Ovary (tissue), 9 donors: ENCODE data around the gene SLC50A1. TPM values are rescaled to one million over a fixed set of nuclear protein-coding genes. Genes with fewer than 3 reads are reported as not detected.
"Not testable (repeated sequence)": the region's sequence is repeated elsewhere in the genome, so short reads cannot be mapped to it uniquely, and the experiment has no call there.

Source experiments
- DNase-seq, 5 donors: peaks; one replicate each; pipeline ENCODE4 v3.0.0-alpha.2; 2019 to 2020
- H3K27ac ChIP-seq, 2 donors: fragments of 200-600 bp; one replicate each; pipeline versions ENCODE4 v1.5.1 to v1.8.0; 2019 to 2022
- H3K27me3 ChIP-seq: fragments of 200-600 bp; one replicate; pipeline ENCODE4 v1.8.0; 2022
- H3K36me3 ChIP-seq: fragments of 200-600 bp; sonication (generic); one replicate; pipeline ENCODE4 v1.5.1; 2019
- H3K4me1 ChIP-seq: one replicate; pipeline ENCODE4 v1.8.1; 2013; ENCODE audit warnings: mild to moderate bottlenecking, moderate library complexity; ENCODE audit not compliant: insufficient read depth
- H3K4me3 ChIP-seq: fragments of 200-600 bp; sonication (generic); one replicate; pipeline ENCODE4 v1.5.1; 2017
- H3K9me3 ChIP-seq, 2 donors: fragments of 200-600 bp in 1 of 2; sonication (generic) in 1 of 2; one replicate each; pipeline versions ENCODE4 v1.5.1 to v1.8.1; 2013 to 2019; ENCODE audit warnings: mild to moderate bottlenecking in 1 of 2, moderate library complexity in 1 of 2
- EP300 ChIP-seq: sonication (generic); formaldehyde crosslinking; IDR thresholded peaks from one replicate; pipeline ENCODE4 v1.6.1; 2017; ENCODE audit warnings: antibody characterized with exemption
- POLR2A ChIP-seq: fragments of 450-650 bp; IDR thresholded peaks from one replicate; pipeline ENCODE4 v1.6.1; 2017; ENCODE audit warnings: antibody characterized with exemption, mild to moderate bottlenecking, moderate library complexity
- WGBS, 3 donors: extraction: QIAGEN DNeasy Blood & Tissue Kit in 1 of 3; methylation state at CpG; one replicate each; pipeline versions ENCODE4 v1.1.5 to v1.1.7; 2013 to 2017; 5-methylcytosine and 5-hydroxymethylcytosine counted together
- intact Hi-C, 4 donors: fragments of 100-400 bp; cut with DNase I; formaldehyde crosslinking; loops; one replicate each; pipeline versions ENCODE4 v1.11.0 to v1.15.1; 2022 to 2023
- polyA plus RNA-seq, 2 donors: library from polyadenylated mRNA; stranded (reverse); fragments of 200-250 nt in 1 of 2; fragments of 350-450 nt in 1 of 2; fragmentation: Illumina TruSeq in 1 of 2; extraction: RNeasy Lipid Tissue Mini Kit (QIAGEN cat#74804) in 1 of 2; gene quantifications; one replicate each; pipeline ENCODE4 v1.2.3, GENCODE V29; 2013 to 2014
- total RNA-seq, 7 donors: library from RNA; depleted of rRNA in 2 of 7; stranded (reverse); fragments of >200 nt in 2 of 7; fragmentation: NEBNext Ultra II Directional in 3 of 7; extraction: Animal tissue kit (Norgen Biotek cat#: 25700) in 3 of 7; gene quantifications; one replicate each; pipeline versions ENCODE4 v1.1.0 to v1.2.4, GENCODE V29; 2016 to 2023
- TF ChIP-seq, protein P1 (sequence below), 3 donors: fragments of 450-650 bp in 2 of 3; fragments of 200-600 bp in 1 of 3; IDR thresholded peaks; one replicate each; pipeline versions ENCODE4 v1.5.1 to v1.8.0; 2016 to 2022; ENCODE audit warnings: antibody characterized with exemption in 3 of 3, mild to moderate bottlenecking in 1 of 3
- donor health status: DM: no; HTN: no; CAD: no; lungs with moderate emphysema.
- donor health status: DM: no; HTN: no; CAD: no.
- donor health status: Bipolar disorder and iron deficiency.
- donor health status: DM: yes; HTN: yes; CAD: no.
- donor health status: DM: no; HTN: no; CAD: no.
- donor health status: DM: yes; HTN: yes; CAD: no.

The SLC50A1 gene
- total and polyA plus RNA-seq, 9 donors = 10.8 to 50.2 (median 19.7) TPM

GRCh38 chr1:155117610-155118009, 18.0 kb upstream of the SLC50A1 start:
- Histone ChIP-seq H3K4me3 (no peak overlapping the region), H3K27me3 (no peaks in the 10 kb centered on the region), H3K9me3 (no peaks in the 10 kb centered on the region), H3K27ac (no peak overlapping the region), H3K36me3 (no peaks in the 10 kb centered on the region), H3K4me1 (no peaks in the 10 kb centered on the region)
- intact Hi-C loops = no loop called here
- 50 to 58% (median 55%) methylated on average over 4 of the region's 4 CpGs for WGBS, 3 donors
- DNase-seq = no peak
- TF ChIP-seq POLR2A (no peak), EP300 (no peak)
- TF ChIP-seq, protein P1, sequence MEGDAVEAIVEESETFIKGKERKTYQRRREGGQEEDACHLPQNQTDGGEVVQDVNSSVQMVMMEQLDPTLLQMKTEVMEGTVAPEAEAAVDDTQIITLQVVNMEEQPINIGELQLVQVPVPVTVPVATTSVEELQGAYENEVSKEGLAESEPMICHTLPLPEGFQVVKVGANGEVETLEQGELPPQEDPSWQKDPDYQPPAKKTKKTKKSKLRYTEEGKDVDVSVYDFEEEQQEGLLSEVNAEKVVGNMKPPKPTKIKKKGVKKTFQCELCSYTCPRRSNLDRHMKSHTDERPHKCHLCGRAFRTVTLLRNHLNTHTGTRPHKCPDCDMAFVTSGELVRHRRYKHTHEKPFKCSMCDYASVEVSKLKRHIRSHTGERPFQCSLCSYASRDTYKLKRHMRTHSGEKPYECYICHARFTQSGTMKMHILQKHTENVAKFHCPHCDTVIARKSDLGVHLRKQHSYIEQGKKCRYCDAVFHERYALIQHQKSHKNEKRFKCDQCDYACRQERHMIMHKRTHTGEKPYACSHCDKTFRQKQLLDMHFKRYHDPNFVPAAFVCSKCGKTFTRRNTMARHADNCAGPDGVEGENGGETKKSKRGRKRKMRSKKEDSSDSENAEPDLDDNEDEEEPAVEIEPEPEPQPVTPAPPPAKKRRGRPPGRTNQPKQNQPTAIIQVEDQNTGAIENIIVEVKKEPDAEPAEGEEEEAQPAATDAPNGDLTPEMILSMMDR (IDR thresholded peaks at IDR 0.05) = no peak

DNA sequence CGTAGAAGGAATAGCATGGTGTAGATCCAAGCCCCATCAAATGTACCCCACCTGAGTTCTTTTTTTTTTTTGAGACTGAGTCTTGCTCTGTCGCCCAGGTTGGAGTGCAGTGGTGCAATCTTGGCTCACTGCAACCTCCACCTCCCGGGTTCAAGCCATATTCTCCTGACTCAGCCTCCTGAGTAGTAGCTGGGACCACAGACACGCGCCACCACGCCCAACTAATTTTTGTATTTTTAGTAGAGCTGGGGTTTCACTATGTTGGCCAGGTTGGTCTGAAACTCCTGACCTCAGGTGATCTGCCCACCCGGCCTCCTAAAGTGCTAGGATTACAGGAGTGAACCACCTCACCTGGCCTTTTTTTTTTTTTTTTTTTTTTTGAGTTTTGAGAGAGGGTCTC, 17.6 kb upstream of the SLC50A1 start:
- H3K4me3 ChIP-seq, DNase-seq, H3K27ac ChIP-seq, H3K27me3 ChIP-seq, H3K9me3 ChIP-seq, H3K36me3 ChIP-seq, H3K4me1 ChIP-seq, intact Hi-C loops: not testable (repeated sequence)
- WGBS, 3 donors = 83 to 92% (median 85%) methylated on average over 7 of the region's 7 CpGs

- WGBS, 3 donors = 42 to 60% (median 45%) methylated on average over 6 of the region's 6 CpGs
- intact Hi-C loops = no loop called here
- no peak overlapping the region for H3K27ac ChIP-seq
Measured at GRCh38 chr1:155120253-155120652, 15.4 kb upstream of the SLC50A1 start.

GRCh38 chr1:155121249-155121648, 14.4 kb upstream of the SLC50A1 start:
- H3K4me1 ChIP-seq = peaks cover 5% of the 10 kb centered on the region
- no peak overlapping the region for H3K27ac ChIP-seq

More at GRCh38 chr1:155120253-155120652, 15.4 kb upstream of the SLC50A1 start:
- no peak for DNase-seq
- H3K36me3 ChIP-seq = no peaks in the 10 kb centered on the region
- H3K4me3 ChIP-seq = no peak overlapping the region
- H3K9me3 ChIP-seq = no peaks in the 10 kb centered on the region
- H3K27me3 ChIP-seq = no peaks in the 10 kb centered on the region
- no peaks in the 10 kb centered on the region for H3K4me1 ChIP-seq
- no peak for TF ChIP-seq POLR2A
- TF ChIP-seq EP300 = no peak
- TF ChIP-seq, protein P1 (IDR thresholded peaks at IDR 0.05) = no peak

GRCh38 chr1:155122308-155122707, 13.3 kb upstream of the SLC50A1 start:
- TF ChIP-seq EP300 (no peak), POLR2A (no peak)
- TF ChIP-seq, protein P1 (IDR thresholded peaks at IDR 0.05) = no peak
- Histone ChIP-seq H3K27me3 (no peaks in the 10 kb centered on the region), H3K9me3 (no peaks in the 10 kb centered on the region), H3K27ac (no peak overlapping the region), H3K36me3 (no peaks in the 10 kb centered on the region), H3K4me3 (no peak overlapping the region), H3K4me1 (peaks cover 10% of the 10 kb centered on the region)
- DNase-seq = no peak
- intact Hi-C loops = no loop called here
- WGBS, 3 donors = 61 to 74% (median 66%) methylated on average over 2 of the region's 2 CpGs

More at GRCh38 chr1:155121249-155121648, 14.4 kb upstream of the SLC50A1 start:
- WGBS, 3 donors = 68 to 83% (median 71%) methylated on average over 2 of the region's 2 CpGs
- Histone ChIP-seq H3K4me3 (no peak overlapping the region), H3K9me3 (no peaks in the 10 kb centered on the region), H3K36me3 (no peaks in the 10 kb centered on the region), H3K27me3 (no peaks in the 10 kb centered on the region)
- DNase-seq = no peak
- intact Hi-C loops = no loop called here
- TF ChIP-seq, protein P1 (IDR thresholded peaks at IDR 0.05) = no peak
- TF ChIP-seq EP300 = no peak
- no peak for TF ChIP-seq POLR2A
